Esophagus (tissue), 2 donors: ENCODE data around the gene KIN. TPM values are rescaled to one million over a fixed set of nuclear protein-coding genes. Genes with fewer than 3 reads are reported as not detected.

Source experiments
- H3K27ac ChIP-seq, 2 donors: one replicate each; pipeline ENCODE4 v1.5.1; 2013; ENCODE audit warnings: low read depth in 2 of 2, mild to moderate bottlenecking in 2 of 2, inconsistent platforms in 1 of 2, low read length in 1 of 2, moderate library complexity in 1 of 2
- H3K27me3 ChIP-seq, 2 donors: one replicate each; pipeline ENCODE4 v1.6.1; 2013; ENCODE audit warnings: low read length in 2 of 2, control low read depth in 1 of 2, mild to moderate bottlenecking in 1 of 2; ENCODE audit not compliant: insufficient read depth in 2 of 2, control insufficient read depth in 1 of 2
- H3K36me3 ChIP-seq, 2 donors: one replicate each; pipeline ENCODE4 v1.6.1; 2013; ENCODE audit warnings: low read length in 1 of 2; ENCODE audit not compliant: control insufficient read depth in 2 of 2, insufficient read depth in 2 of 2
- H3K4me1 ChIP-seq, 2 donors: one replicate each; pipeline ENCODE4 v1.6.1; 2013; ENCODE audit warnings: low read length in 1 of 2; ENCODE audit not compliant: control insufficient read depth in 2 of 2, insufficient read depth in 2 of 2
- H3K4me3 ChIP-seq, 2 donors: one replicate each; pipeline ENCODE4 v1.5.1; 2013; ENCODE audit warnings: low read length in 2 of 2, mild to moderate bottlenecking in 2 of 2, low read depth in 1 of 2, moderate library complexity in 1 of 2
- H3K9me3 ChIP-seq, 2 donors: one replicate each; pipeline ENCODE4 v1.6.1; 2013; ENCODE audit warnings: mild to moderate bottlenecking in 2 of 2, low read depth in 1 of 2, low read length in 1 of 2, moderate library complexity in 1 of 2; ENCODE audit not compliant: control insufficient read depth in 2 of 2, insufficient read depth in 1 of 2
- WGBS, 2 donors: extraction: QIAGEN DNeasy Blood & Tissue Kit; methylation state at CpG; one replicate each; pipeline ENCODE4 v1.1.7; 2013; 5-methylcytosine and 5-hydroxymethylcytosine counted together
- polyA plus RNA-seq, 2 donors: library from polyadenylated mRNA; stranded (reverse); fragments of 200-250 nt; gene quantifications; one replicate each; pipeline ENCODE4 v1.2.3, GENCODE V29; 2013
- donor health status: healthy with polysubstance abuse.
- donor health status: Bipolar disorder and iron deficiency.

The KIN gene
- polyA plus RNA-seq, 2 donors: 5.9 to 10.6 TPM

DNA sequence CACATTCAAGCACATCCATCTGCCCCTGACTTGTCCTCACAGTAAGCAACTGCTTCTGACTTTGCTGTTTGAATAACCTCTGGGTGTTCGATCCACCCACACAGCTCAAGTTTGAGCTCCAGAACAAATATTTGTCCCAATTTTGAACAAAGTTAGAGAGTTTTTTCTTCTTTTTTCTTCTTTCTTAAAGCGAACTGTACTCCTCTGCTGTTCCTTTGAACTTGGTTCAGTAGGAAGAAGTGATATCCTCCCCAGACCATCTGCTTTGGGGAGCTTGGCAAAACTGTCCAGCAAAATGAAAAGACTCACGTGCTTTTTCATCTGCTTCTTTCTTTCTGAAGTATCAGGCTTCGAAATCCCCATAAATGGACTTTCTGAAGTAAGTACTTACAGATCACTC, 84.7 kb downstream of the KIN start, which contains the start of gene ITIH2:
TSS of gene ITIH2 (plus strand) at position 177 of the 400 bp plus-strand sequence. CDS start at position 296, 119 bp downstream.
- Histone ChIP-seq H3K27ac (no peak within 1 kb of the TSS), H3K9me3 (no peaks in the 10 kb centered on the region), H3K4me1 (no peaks in the 10 kb centered on the region), H3K27me3 (peaks cover 3 to 4% of the 10 kb centered on the region in 2 donors), H3K4me3 (no peak within 1 kb of the TSS), H3K36me3 (no peaks in the 10 kb centered on the region)
- WGBS, 2 donors: 53 to 61% methylated on average over 4 of the region's 4 CpGs

DNA sequence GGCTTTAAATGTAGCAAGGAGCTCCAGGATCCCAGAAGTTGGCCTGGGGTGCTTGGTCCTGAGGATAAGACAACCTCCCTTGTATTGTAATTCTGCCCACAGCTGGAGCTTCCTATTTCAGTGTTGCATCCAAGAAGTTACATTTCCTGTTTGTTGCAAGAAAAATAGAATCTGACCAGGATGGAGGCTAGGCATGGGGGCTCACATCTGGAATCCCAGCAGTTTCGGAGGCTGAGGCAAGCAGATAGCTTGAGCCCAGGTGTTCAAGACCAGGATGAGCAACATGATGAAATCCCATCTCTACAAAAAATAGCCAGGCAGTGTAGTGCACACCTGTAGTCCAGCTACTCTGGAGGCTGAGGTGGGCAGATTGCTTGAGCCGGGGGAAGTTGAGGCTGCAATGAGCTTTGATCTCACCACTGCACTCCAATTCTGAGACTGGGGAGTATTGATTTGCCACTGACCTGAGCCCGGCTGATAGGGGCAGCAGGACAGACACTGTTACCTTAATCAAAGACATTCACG, 85.4 kb downstream of the KIN start:
- H3K4me3 ChIP-seq: no peak overlapping the region
- WGBS, 2 donors: 72 to 84% methylated on average over 4 of the region's 4 CpGs
- H3K4me1 ChIP-seq: no peaks in the 10 kb centered on the region
- no peaks in the 10 kb centered on the region for H3K9me3 ChIP-seq
- no peak overlapping the region for H3K27ac ChIP-seq
- H3K27me3 ChIP-seq: peaks cover 0 to 3% of the 10 kb centered on the region in 2 donors
- no peaks in the 10 kb centered on the region for H3K36me3 ChIP-seq

DNA sequence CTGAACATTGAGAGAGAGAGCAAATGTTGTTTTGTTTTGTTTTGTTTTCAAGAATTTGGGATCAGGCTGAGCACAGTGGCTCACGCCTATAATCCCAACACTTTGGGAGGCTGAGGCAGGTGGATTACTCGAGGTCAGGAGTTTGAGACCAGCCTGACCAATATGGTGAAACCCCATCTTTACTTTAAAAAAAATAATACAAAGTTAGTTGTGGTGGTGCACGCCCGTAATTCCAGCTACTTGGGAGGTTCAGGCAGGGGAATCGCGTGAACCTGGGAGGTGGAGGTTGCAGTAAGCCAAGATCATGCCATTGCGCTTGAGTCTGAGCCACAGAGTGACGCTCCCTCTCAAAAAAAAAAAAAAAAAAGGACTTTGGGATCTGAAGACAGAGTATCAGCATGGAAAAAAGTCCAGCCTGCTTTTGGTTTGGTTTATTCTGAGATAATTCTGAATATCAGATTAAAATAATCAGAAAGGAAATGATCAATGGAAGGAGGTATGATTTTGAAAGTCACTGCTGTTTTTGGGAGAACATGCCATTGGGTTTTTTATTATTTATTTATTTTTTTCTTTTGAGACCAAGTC, 86.5 kb downstream of the KIN start:
- no peak overlapping the region for H3K4me3 ChIP-seq
- H3K27ac ChIP-seq: no peak overlapping the region
- no peaks in the 10 kb centered on the region for H3K36me3 ChIP-seq
- peaks cover 0 to 3% of the 10 kb centered on the region in 2 donors for H3K27me3 ChIP-seq
- 90 to 91% methylated on average over 8 of the region's 8 CpGs for WGBS, 2 donors
- H3K4me1 ChIP-seq: no peaks in the 10 kb centered on the region
- H3K9me3 ChIP-seq: no peaks in the 10 kb centered on the region

Other genes starting within 250 kb of the KIN start
- 1 to 10 TPM; 2.6 to 4.4 TPM for gene ITIH5, start 121.0 kb downstream of the KIN start, polyA plus RNA-seq
- not detected for gene ITIH2, start 84.7 kb downstream of the KIN start, polyA plus RNA-seq
- gene ATP5F1C, start 184 bp upstream of the KIN start, polyA plus RNA-seq: 100 to 1,000 TPM; 292 to 382 TPM
- gene TAF3, start 30.5 kb upstream of the KIN start, polyA plus RNA-seq: 1 to 10 TPM; 1.6 to 1.9 TPM